IPS DF 6.9 (cell line): ENCODE data around the gene FLNC.

Source experiments
- DNase-seq: peaks from one replicate; pipeline ENCODE4 v3.0.0-alpha.2; 2013; ENCODE audit warnings: low read depth, low spot score
- H3K27ac ChIP-seq: one replicate; pipeline ENCODE4 v1.5.1; 2013; ENCODE audit warnings: low read length, control low read depth
- H3K27me3 ChIP-seq: 2 replicates; pipeline ENCODE4 v1.6.1; 2013; ENCODE audit warnings: mild to moderate bottlenecking, low read length; ENCODE audit not compliant: control insufficient read depth, insufficient read depth
- H3K36me3 ChIP-seq: 2 replicates; pipeline ENCODE4 v1.6.1; 2013; ENCODE audit warnings: low read length; ENCODE audit not compliant: control insufficient read depth, insufficient read depth
- H3K4me1 ChIP-seq: 2 replicates; pipeline ENCODE4 v1.6.1; 2013; ENCODE audit warnings: low read length; ENCODE audit not compliant: control insufficient read depth, insufficient read depth
- H3K4me3 ChIP-seq: 2 replicates; pipeline ENCODE4 v1.5.1; 2013; ENCODE audit warnings: mild to moderate bottlenecking, low read length
- H3K9me3 ChIP-seq: 2 replicates; pipeline ENCODE4 v1.6.1; 2013; ENCODE audit warnings: low read length, inconsistent platforms; ENCODE audit not compliant: control insufficient read depth, insufficient read depth
- WGBS: extraction: QIAGEN DNeasy Blood & Tissue Kit; methylation state at CpG from one replicate; pipeline ENCODE4 v1.1.7; 2013; ENCODE audit warnings: mixed read lengths, missing lambda C conversion rate; ENCODE audit not compliant: insufficient read length, insufficient coverage; 5-methylcytosine and 5-hydroxymethylcytosine counted together

The FLNC gene

DNA sequence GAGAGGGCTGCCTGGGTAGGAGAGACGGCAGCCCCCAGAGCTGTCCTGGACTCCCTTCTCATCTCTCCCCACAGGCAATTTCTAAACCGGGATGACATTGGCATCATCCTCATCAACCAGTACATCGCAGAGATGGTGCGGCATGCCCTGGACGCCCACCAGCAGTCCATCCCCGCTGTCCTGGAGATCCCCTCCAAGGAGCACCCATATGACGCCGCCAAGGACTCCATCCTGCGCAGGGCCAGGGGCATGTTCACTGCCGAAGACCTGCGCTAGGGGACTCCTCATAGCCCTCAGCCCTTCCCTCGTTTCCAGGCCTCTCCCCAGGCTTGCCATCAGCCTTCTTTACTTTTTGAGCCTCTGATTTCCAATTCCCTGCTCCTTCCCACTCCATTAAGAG, 35.1 kb downstream of the FLNC start:
- Histone ChIP-seq H3K4me3 (no peak overlapping the region), H3K4me1 (no peaks in the 10 kb centered on the region), H3K9me3 (no peaks in the 10 kb centered on the region), H3K36me3 (0 out of 2 replicates have a peak, but pooled peaks cover 3% of the 10 kb centered on the region), H3K27ac (no peak overlapping the region), H3K27me3 (peaks cover 14% of the 10 kb centered on the region)
- no peak for DNase-seq
- no CpG with 5 or more reads among the region's 12 CpGs for WGBS

GRCh38 chr7:128865996-128866877, 36.0 kb downstream of the FLNC start:
- no CpG with 5 or more reads among the region's 27 CpGs for WGBS
- Histone ChIP-seq H3K4me3 (no peak overlapping the region), H3K4me1 (no peaks in the 10 kb centered on the region), H3K36me3 (0 out of 2 replicates have a peak, but pooled peaks cover 3% of the 10 kb centered on the region), H3K9me3 (no peaks in the 10 kb centered on the region), H3K27me3 (peaks cover 18% of the 10 kb centered on the region), H3K27ac (no peak overlapping the region)
- DNase-seq: no peak

- Histone ChIP-seq H3K4me3 (no peak overlapping the region), H3K36me3 (0 out of 2 replicates have a peak, but pooled peaks cover 3% of the 10 kb centered on the region), H3K4me1 (no peaks in the 10 kb centered on the region), H3K27me3 (peaks cover 18% of the 10 kb centered on the region), H3K27ac (no peak overlapping the region), H3K9me3 (no peaks in the 10 kb centered on the region)
- no CpG with 5 or more reads among the region's 4 CpGs for WGBS
- no peak for DNase-seq
Observed at GRCh38 chr7:128867241-128867640, 37.0 kb downstream of the FLNC start.

DNA sequence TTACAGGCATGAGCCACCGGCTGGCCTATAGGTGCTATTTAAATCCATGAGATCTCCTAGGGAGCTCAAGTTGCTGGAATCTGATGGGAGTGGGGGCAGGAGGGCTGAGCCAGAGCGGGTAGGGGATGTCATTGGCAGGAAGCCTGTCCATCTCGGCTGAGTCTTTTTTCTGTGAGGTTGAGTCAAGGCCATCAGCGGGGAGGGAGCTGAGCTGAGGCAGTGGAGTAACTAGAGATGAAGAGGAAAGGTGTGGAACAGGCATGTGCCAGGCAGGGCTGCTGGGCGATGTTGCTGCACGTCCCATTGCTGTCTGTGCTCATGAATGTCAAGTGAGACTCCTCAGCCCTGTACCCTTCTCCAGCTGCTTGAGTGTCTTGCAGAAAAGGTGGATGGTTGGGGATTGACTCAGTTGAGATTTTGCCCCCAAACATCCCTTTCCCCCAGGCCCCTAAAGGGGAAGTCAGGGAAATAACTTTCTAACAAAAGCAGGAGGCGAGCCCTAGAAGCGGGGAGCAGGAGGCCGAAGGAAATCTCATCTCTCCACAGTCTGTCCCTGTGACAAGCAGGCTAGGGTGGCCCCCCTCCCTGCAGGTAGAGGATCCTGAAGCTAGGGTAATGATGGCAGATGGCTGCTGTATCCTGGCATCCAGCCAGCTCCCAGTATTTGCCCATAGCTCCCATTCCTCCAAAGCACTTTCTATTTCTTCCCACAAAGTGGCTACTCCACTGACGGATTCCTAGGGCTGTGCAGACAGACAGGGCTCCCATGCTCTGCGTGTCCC, 37.8 kb downstream of the FLNC start:
- Histone ChIP-seq H3K27me3 (peaks cover 18% of the 10 kb centered on the region), H3K27ac (no peak overlapping the region), H3K9me3 (no peaks in the 10 kb centered on the region), H3K4me3 (no peak overlapping the region), H3K4me1 (no peaks in the 10 kb centered on the region), H3K36me3 (0 out of 2 replicates have a peak, but pooled peaks cover 3% of the 10 kb centered on the region)
- DNase-seq: no peak
- WGBS: no CpG with 5 or more reads among the region's 11 CpGs

- Histone ChIP-seq H3K27ac (no peak overlapping the region), H3K9me3 (no peaks in the 10 kb centered on the region), H3K4me1 (no peaks in the 10 kb centered on the region), H3K4me3 (peak overlapping the region; percentile 48; the same call in 1 of the 2 replicates), H3K36me3 (0 out of 2 replicates have a peak, but pooled peaks cover 3% of the 10 kb centered on the region), H3K27me3 (peaks cover 18% of the 10 kb centered on the region)
- no peak for DNase-seq
- WGBS: no CpG with 5 or more reads among the region's 13 CpGs
Observed at GRCh38 chr7:128868624-128869137, 38.5 kb downstream of the FLNC start.

- Histone ChIP-seq H3K36me3 (0 out of 2 replicates have a peak, but pooled peaks cover 3% of the 10 kb centered on the region), H3K4me1 (no peaks in the 10 kb centered on the region), H3K9me3 (no peaks in the 10 kb centered on the region), H3K4me3 (peak overlapping the region; percentile 48; the same call in 1 of the 2 replicates), H3K27me3 (peaks cover 18% of the 10 kb centered on the region), H3K27ac (no peak overlapping the region)
- no CpG with 5 or more reads among the region's 86 CpGs for WGBS
- DNase-seq: no peak
Observed at GRCh38 chr7:128869138-128869943, 39.1 kb downstream of the FLNC start.

GRCh38 chr7:128869944-128870285, 39.7 kb downstream of the FLNC start:
- Histone ChIP-seq H3K36me3 (0 out of 2 replicates have a peak, but pooled peaks cover 3% of the 10 kb centered on the region), H3K4me1 (no peaks in the 10 kb centered on the region), H3K27me3 (peaks cover 18% of the 10 kb centered on the region), H3K9me3 (no peaks in the 10 kb centered on the region), H3K4me3 (peak overlapping the region; percentile 48; the same call in 1 of the 2 replicates), H3K27ac (no peak overlapping the region)
- no CpG with 5 or more reads among the region's 30 CpGs for WGBS
- no peak for DNase-seq

DNA sequence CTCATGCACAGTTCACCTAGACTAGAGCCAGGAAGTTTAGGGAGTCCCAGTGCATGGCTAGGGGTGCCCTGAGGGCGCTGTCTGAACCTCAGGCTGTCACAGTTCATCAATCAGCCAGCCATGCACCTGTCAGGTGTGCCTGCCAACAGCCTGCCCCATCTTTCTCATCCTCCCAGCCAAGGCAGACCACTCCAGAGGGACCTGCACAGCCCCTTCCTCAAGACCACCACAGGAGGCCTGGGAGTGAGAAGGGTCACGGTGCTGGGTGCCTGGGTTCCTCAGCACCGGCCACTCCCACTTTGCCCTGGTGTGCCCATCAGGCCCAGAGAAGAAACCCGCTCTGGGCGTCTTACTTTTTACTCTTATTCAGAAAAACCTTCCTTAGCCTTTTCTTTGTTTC, 40.8 kb downstream of the FLNC start:
- H3K4me1 ChIP-seq: no peaks in the 10 kb centered on the region
- WGBS: no CpG with 5 or more reads among the region's 5 CpGs
- 0 out of 2 replicates have a peak, but pooled peaks cover 2% of the 10 kb centered on the region for H3K36me3 ChIP-seq
- H3K9me3 ChIP-seq: no peaks in the 10 kb centered on the region
- H3K4me3 ChIP-seq: no peak overlapping the region
- H3K27me3 ChIP-seq: peaks cover 18% of the 10 kb centered on the region
- DNase-seq: no peak
- no peak overlapping the region for H3K27ac ChIP-seq

- no peaks in the 10 kb centered on the region for H3K9me3 ChIP-seq
- no CpG with 5 or more reads among the region's 13 CpGs for WGBS
- no peak overlapping the region for H3K27ac ChIP-seq
- DNase-seq: no peak
- no peak overlapping the region for H3K4me3 ChIP-seq
- no peaks in the 10 kb centered on the region for H3K4me1 ChIP-seq
- H3K27me3 ChIP-seq: peaks cover 18% of the 10 kb centered on the region
- H3K36me3 ChIP-seq: no peaks in the 10 kb centered on the region
Observed at GRCh38 chr7:128872394-128872824, 42.2 kb downstream of the FLNC start.
